Cortex of kidney (tissue), 1 donor: ENCODE measurements around the gene TRIM65.

Experiments
- DNase-seq: peaks from one replicate; lab custom pipeline; 2025; lab: John Stamatoyannopoulos, UW

Gene TRIM65

GRCh38 chr17:75917141-75917916 is 20.6 kb upstream of the TRIM65 start:
- no peak for DNase-seq

- DNase-seq: no peak
These were observed 18.5 kb upstream of the TRIM65 start for GRCh38 chr17:75915268-75915667.

- no peak for DNase-seq
These were observed 18.0 kb upstream of the TRIM65 start for GRCh38 chr17:75914643-75915267.

GRCh38 chr17:75913537-75914210 is 16.9 kb upstream of the TRIM65 start:
- DNase-seq: no peak

GRCh38 chr17:75910699-75911098 is 13.9 kb upstream of the TRIM65 start:
- no peak for DNase-seq

- DNase-seq: no peak
These were observed 13.1 kb upstream of the TRIM65 start for GRCh38 chr17:75909812-75910274.

GRCh38 chr17:75909051-75909811 is 12.5 kb upstream of the TRIM65 start:
- no peak for DNase-seq

DNA sequence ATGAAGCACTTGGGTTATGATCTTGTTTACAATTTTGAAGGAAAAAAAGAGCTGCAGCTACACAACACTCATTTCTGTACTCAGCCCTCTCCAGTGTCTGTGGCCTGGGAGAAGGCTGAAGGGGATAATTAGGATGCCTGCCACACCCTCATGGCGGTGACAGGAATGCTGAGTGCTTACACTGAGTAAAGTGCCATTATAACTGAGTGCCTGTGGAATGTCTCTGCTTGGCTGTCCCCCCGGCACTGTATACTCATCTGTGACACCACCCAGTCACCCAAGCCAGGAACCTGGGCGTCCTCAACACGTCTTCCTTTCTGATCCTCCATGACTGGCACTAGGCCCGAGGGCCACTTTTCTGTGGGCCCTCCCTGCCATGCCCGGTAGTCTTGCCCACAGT is 11.4 kb upstream of the TRIM65 start:
- DNase-seq: no peak

DNA sequence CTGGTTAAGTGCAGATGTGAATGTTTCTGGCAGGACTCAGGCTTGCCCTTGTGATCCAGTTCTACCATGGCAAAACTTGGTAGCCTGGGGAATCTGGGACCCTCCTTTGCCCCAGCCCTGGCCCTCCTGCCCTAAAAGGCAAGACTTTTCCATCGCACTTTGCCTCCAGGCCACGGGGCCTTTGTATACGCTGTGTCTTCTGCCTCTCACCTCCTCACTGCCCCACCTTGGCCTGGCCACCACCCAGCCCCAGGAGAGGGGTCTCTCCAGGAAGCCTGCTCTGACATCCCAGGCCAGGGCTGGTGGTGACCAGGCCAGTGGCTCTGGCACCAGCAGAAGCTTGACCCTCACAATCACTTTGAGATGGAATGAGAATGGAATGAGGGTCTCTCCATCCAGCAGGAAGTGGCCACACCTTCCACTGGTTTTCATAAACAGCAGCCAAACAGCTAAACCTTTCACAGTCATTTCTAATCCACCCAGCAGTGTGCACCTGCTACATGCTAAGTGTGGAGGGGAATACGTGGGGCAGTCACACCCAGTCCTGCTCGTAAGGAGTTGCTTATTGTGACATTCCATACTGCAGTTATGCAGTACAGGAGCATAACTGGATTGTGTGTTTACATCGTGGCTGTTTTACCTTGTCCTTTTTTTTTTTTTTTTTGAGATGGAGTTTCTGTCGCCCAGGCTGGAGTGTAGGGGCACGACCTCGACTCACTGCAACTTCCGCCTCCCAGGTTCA is 9.6 kb upstream of the TRIM65 start:
- DNase-seq: no peak

- peak; percentile 91 for DNase-seq
These were observed 8.2 kb upstream of the TRIM65 start, which contains the start of gene MRPL38 for GRCh38 chr17:75904749-75905521. Gene MRPL38, minus strand, starts transcription at chr17:75904884. Its CDS starts 9 bp downstream, at chr17:75904875.

DNA sequence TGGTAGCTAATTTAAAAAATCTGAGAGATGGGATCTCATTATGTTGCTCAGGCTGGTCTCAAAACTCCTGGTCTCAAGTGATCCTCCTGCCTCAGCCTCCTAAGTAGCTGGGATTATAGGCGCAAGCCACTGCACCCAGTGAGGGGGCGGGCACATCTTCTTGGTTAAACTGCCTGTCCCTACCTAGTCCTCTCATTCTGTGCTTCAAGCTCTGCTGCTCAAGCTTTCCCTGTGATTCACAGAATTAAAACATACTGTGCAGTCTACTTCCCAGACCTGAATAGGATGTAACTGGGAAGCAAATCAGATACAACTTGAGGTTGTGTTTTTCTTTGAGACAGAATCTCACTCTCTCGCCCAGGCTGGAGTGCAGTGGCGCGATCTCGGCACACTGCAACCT is 5.7 kb upstream of the TRIM65 start:
- no peak for DNase-seq

GRCh38 chr17:75901727-75902126 is 5.0 kb upstream of the TRIM65 start:
- no peak for DNase-seq

DNA sequence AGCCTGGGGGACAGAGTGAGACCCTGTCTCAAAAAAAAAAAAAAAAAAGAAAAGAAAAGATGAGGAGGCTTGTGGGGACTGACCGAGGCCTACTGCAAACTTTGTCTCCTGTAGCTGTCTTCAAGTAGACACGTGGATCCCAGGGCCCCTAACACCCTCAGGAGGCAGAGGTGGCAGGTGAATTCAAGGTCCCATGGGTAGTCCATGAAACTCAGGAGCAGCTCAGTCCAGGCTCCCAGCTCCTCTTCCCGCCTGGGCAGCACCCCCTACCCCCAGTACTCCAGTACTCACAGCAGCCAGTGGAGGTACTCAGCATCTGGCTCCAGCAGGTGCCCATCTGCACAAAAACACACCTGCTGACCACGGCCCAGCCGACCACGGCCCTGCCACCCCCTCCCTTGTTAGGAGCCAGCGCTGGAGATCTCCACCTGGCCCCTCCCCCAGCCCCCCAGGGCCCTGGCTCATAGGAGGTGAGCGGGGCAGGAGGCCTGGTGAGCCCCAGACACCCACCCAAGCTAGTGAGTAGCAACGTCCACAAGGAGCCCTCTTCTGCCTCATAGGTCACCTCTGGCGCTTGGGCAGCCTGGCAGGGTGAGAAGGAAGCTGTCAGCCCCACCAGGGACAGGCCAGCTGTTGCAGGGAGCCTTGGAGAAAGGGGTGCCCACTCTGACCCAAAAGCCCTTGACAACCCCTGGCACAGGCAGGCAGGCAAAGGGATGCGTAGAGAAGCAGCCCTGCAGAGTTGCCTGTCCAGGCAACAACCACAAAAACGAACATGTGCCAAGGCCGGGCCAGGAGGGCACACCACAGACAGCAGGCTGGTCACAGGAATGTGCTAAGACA is 4.2 kb upstream of the TRIM65 start:
- no peak for DNase-seq

DNA sequence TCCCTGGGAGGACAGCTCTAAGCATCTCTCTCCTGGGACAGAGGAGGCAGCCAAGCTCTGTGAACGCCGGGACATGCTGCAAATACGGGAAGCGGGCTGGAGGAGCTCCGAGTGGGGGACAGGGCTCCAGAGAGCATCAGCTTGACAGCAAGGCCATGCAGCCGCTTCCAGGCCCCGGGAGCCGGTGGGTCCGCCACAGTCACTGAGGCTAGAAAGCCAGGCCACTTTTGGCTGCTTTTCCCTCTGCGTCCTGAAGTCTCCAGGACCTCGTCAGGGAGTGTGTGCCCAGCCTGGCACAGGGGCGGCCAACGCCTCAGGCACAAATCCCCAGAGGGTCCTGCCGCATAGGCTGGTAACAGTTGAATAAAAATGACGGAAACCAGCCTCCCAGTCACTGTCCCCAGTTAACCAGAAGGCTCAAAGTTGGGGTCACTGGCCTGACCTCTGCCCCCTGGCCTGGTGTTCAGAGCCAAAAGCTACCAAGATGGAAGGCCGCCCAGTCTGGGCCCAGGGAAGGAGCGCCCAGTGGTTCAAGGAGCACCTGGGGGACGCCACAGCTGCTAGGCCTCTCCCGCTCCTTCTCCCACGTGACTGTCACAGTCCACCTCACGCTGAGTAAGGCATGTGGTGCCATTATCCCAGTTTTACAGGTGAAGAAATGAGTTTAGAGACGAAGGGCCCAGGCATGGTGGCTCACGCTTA is 3.2 kb upstream of the TRIM65 start:
- DNase-seq: no peak

DNA sequence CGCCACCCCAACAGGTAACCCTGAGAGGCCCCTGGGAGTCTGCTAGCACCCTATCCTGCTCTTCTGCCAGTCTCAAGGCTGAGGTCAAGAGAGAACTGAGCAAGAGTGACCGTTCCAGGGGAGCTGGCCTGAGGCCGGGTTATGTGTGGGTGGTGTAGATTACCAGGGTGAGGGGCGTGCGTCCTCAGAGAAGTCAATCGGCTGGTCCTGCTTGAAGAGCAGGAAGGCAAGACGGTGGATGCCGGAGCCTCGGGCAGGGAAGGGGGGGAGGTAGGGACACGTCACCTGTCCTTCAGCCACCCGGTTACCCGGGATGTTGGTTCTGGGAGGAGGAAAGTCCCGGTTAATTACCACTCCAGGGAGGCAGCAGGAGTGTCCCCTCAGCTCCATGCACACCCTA is 2.6 kb upstream of the TRIM65 start:
- no peak for DNase-seq

DNA sequence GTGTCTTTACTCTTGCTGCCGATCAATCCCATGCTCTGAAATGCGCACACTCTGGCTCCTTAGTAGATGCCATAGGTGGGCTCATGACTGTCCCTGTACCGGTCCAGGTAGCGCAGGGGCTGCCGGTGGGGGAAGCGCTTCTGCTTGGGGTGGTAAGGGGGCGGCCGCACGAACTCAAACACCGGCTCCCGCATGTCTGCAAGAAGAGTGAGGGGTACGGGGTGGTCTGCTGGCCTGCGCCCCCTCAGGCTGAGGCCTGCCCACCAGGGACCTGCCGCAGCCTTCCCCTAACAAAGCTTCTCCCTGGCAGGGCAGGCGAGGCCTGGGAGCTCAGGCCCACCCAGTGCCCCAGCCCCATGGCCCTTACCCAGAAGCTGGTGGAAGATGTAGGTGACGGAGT is 2.0 kb upstream of the TRIM65 start:
- DNase-seq: no peak

- DNase-seq: no peak
These were observed 1.3 kb upstream of the TRIM65 start for GRCh38 chr17:75898065-75898464.

GRCh38 chr17:75897160-75898019 is 639 bp upstream of the TRIM65 start:
- no peak for DNase-seq
